GM12872 (cell line): ENCODE results near the gene RPE65.
A peak's percentile ranks its signal among the peaks of the same experiment; 100 is the strongest.

Experiments used
- TF ChIP-seq, protein P1 (sequence below): IDR thresholded peaks from 3 replicates; pipeline ENCODE4 v1.5.1; 2011; ENCODE audit warnings: low read depth, mild to moderate bottlenecking, low read length, moderate library complexity; ENCODE audit not compliant: insufficient read depth

Gene RPE65

DNA sequence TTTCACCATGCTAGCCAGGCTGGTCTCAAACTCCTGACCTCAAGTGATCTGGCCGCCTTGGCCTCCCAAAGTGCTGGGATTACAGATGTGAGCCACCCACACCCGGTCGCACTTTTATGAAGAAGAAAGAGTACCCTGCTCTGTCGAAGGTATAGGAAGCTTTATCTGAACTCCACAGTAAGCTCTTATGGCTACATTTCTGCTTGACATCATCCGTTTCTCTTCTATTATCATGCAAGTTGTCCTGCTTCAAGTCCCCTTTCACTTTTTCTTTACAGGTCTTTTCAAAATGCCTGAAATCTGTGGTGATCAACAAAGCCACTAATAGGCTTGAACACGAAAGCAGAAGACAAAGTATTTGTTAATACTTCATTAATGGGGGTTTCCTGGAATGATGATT lies 4.0 kb downstream of the RPE65 start:
- TF ChIP-seq, protein P1, sequence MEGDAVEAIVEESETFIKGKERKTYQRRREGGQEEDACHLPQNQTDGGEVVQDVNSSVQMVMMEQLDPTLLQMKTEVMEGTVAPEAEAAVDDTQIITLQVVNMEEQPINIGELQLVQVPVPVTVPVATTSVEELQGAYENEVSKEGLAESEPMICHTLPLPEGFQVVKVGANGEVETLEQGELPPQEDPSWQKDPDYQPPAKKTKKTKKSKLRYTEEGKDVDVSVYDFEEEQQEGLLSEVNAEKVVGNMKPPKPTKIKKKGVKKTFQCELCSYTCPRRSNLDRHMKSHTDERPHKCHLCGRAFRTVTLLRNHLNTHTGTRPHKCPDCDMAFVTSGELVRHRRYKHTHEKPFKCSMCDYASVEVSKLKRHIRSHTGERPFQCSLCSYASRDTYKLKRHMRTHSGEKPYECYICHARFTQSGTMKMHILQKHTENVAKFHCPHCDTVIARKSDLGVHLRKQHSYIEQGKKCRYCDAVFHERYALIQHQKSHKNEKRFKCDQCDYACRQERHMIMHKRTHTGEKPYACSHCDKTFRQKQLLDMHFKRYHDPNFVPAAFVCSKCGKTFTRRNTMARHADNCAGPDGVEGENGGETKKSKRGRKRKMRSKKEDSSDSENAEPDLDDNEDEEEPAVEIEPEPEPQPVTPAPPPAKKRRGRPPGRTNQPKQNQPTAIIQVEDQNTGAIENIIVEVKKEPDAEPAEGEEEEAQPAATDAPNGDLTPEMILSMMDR = no peak

DNA sequence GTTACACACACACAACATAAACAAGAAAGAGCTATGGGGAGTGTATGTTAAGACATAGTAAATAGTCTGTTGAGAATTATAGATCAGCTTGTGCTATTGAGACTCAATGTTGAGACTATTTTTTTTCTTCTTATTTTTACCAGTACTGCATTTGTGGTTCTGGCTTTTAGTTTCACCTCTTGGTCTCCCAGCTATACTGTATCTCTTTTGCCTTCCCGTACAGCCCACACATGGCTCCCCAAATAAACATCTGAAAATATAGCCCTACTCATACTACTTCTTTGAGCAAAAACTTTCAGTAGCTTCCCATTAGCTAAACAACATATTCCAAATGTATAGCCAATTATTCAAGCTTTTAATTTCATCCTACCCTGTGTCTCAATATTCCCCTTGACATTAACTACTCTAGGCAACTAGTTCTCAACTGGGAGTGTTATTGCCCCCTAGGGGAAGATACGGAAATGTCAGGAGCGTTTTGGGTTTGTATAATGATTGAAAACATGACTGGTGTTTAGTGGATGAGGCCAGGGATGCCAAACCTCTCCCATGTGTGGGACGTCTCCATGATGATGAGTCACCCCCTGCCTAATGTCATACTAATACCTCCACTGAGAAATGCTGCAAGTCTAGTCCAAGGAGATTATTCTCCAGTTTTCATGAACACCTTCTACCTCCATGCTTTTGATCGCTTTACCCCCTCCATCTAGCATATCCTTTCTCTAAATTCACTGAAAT lies 6.8 kb downstream of the RPE65 start:
- TF ChIP-seq, protein P1 = peak; percentile 61; the same call in 2 of the 3 replicates

DNA sequence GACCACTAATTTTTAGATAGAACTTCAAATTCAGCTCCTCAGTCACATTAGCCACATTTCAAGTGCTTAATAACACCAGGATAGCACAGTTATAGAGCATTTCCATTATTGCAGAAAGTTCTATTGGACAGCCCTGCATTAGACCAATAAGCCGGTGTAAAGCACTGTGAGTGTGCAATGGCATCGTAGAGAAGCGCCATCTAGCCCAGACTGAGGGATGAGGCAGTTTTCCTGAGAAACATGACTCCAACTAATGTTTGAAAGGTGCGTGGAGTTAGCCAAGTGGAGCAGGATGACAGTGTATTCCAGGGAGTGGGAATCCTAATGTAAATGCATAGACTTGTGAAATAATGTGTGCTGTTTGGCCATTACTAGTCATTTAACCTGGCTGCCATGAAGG lies 7.7 kb downstream of the RPE65 start:
- TF ChIP-seq, protein P1 = no peak

DNA sequence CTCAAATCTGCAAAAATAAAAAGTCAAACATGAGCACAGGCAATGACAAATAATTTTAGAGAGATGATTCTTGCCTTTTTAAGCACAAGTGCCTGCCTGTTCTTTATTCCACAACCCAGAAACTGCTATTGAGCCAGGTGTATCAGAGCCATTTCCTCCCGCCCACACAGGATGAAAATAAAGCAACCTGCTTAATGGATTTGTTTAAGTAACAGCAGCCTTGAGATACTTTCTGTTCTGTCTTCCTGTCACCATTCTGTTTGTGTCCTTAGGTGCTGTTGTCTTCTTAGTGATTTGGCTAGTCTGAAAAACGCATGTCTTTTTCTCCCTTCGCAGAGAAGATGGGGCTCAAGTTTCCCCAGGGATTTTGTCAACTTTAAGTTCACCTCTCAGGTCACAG lies 11.4 kb downstream of the RPE65 start:
- TF ChIP-seq, protein P1 = no peak

DNA sequence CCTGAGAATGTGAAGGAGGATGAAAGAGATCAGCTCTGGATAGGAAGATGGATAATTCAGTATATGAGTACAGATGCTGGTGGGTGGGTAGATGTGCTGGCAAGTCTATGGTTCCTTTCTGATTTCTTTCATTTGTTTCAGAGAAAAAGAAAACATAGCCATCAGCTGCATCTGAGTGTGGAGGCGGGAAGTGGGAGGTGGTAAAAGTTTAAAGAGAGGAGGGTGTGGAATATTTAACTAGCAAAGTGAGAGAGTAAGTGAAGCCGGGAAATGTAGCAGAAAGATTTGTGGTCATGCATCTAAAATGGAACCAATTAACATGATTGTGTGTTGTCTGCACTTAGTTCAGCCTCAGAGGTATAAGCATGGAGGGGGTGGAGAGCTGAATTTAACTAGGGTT lies 16.4 kb downstream of the RPE65 start:
- TF ChIP-seq, protein P1 = no peak

DNA sequence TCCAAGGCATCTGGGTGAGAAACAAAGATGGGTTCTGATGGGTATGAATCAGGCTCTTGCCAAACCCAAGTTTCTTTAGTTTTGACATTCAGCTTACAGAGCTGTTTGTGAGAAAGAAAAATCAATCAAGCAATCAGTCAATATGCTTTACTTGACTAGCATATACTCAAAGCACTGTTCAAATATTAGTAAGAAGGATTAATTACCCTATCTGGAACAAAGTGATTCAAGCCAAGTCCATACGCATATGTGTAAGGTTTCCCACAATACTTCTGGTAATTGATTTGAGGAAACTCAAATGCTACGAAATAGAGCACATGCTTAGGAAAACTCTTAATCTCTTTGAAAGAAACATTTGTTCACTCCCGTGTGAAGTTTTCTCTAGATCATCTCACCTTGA lies 18.7 kb downstream of the RPE65 start:
- TF ChIP-seq, protein P1 = no peak

DNA sequence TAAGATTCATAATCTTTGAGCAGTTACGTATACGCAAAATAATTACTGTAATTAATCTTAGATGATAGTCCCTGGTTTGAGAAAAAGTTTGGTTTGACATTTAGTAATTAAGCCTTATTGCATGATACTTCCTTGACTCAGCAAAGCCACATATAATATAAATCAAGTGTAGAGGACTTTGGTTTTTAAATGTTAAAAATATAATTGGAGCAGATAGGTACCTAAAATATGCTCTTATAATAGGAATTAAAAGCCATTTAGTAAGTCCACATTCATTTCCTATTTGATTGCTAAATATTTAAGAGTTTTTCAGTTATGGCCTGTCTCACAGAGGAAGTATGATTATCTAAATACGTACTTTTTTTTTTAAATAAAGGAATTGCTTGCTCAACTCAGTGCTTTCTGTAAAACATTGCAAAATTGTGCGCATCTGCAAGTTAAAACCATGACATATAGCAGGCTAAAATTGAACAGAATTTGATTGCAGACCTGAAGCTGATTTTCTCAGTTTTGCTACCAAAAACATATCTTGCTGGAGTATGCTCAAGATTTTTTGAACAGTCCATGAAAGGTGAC lies 20.4 kb downstream of the RPE65 start:
- TF ChIP-seq, protein P1 = no peak
